Breast epithelium (tissue), 4 donors: ENCODE measurements around the gene SMIM28. TPM values are rescaled to one million over a fixed set of nuclear protein-coding genes. Genes with fewer than 3 reads are reported as not detected.

Experiments used
- DNase-seq, 2 donors: peaks; one replicate each; pipeline ENCODE4 v3.0.0-alpha.2; 2019; ENCODE audit warnings: low spot score in 2 of 2
- H3K27ac ChIP-seq, 2 donors: fragments of 200-600 bp; sonication (generic) in 1 of 2; one replicate each; pipeline ENCODE4 v1.5.1; 2016 to 2019; ENCODE audit warnings: mild to moderate bottlenecking in 1 of 2
- H3K27me3 ChIP-seq, 2 donors: fragments of 200-600 bp; sonication (generic) in 1 of 2; one replicate each; pipeline versions ENCODE4 v1.5.1 to v1.6.0; 2017 to 2019; ENCODE audit warnings: control low read depth in 1 of 2, mild to moderate bottlenecking in 1 of 2
- H3K36me3 ChIP-seq: fragments of 200-600 bp; one replicate; pipeline ENCODE4 v1.5.1; 2019
- H3K4me1 ChIP-seq, 2 donors: fragments of 200-600 bp; sonication (generic); one replicate each; pipeline ENCODE4 v1.5.1; 2016 to 2019; ENCODE audit warnings: control low read depth in 1 of 2
- H3K4me3 ChIP-seq, 3 donors: fragments of 200-600 bp; sonication (generic); 1 replicate in 2 of 3; 2 replicates in 1 of 3; pipeline ENCODE4 v1.5.1; 2016 to 2019; ENCODE audit warnings: mild to moderate bottlenecking in 3 of 3, moderate library complexity in 2 of 3
- H3K9me3 ChIP-seq, 2 donors: fragments of 200-600 bp; sonication (generic) in 1 of 2; one replicate each; pipeline ENCODE4 v1.5.1; 2016 to 2019; ENCODE audit warnings: control low read depth in 1 of 2
- CTCF ChIP-seq, 3 donors: fragments of 450-650 bp; IDR thresholded peaks; one replicate each; pipeline ENCODE4 v1.5.1; 2016 to 2017; ENCODE audit warnings: antibody characterized with exemption in 3 of 3, mild to moderate bottlenecking in 3 of 3, moderate library complexity in 3 of 3
- POLR2A ChIP-seq: fragments of 450-650 bp; IDR thresholded peaks from one replicate; pipeline ENCODE4 v1.6.1; 2016; ENCODE audit warnings: antibody characterized with exemption, mild to moderate bottlenecking, moderate library complexity
- POLR2AphosphoS5 ChIP-seq, 3 donors: sonication (generic); formaldehyde crosslinking; IDR thresholded peaks; one replicate each; pipeline ENCODE4 v1.6.1; 2017; ENCODE audit warnings: antibody characterized with exemption in 3 of 3
- intact Hi-C: fragments of 100-400 bp; cut with DNase I; formaldehyde crosslinking; loops from one replicate; pipeline ENCODE4 v1.15.1; 2023; ENCODE audit warnings: low total_unique reads
- total RNA-seq, 3 donors: library from RNA; depleted of rRNA; stranded (reverse); fragments of >200 nt; gene quantifications; one replicate each; pipeline ENCODE4 v1.1.0, GENCODE V29; 2016

SMIM28 gene
- total RNA-seq, 3 donors from 2014 or later, result not detected

- no peak for TF ChIP-seq POLR2A
- no peak for TF ChIP-seq CTCF (IDR thresholded peaks at IDR 0.05)
- H3K9me3 ChIP-seq, result no peaks in the 10 kb centered on the region
- H3K4me3 ChIP-seq, result no peak overlapping the region
- intact Hi-C loops, result no loop called here
- no peak overlapping the region for H3K27ac ChIP-seq
- no peak for DNase-seq
- no peaks in the 10 kb centered on the region for H3K36me3 ChIP-seq
- no peaks in the 10 kb centered on the region for H3K4me1 ChIP-seq
- H3K27me3 ChIP-seq, result no peaks in the 10 kb centered on the region
Measured at GRCh38 chr6:138393871-138394783, 16.4 kb downstream of the SMIM28 start.

- no peaks in the 10 kb centered on the region for H3K27me3 ChIP-seq
- no peaks in the 10 kb centered on the region for H3K9me3 ChIP-seq
- H3K27ac ChIP-seq, result no peak overlapping the region
- TF ChIP-seq POLR2A (no peak), POLR2AphosphoS5 (IDR thresholded peaks at IDR 0.05) (no peak), CTCF (IDR thresholded peaks at IDR 0.05) (no peak)
- no peaks in the 10 kb centered on the region for H3K4me1 ChIP-seq
- intact Hi-C loops, result no loop called here
- H3K4me3 ChIP-seq, result no peak overlapping the region
- no peaks in the 10 kb centered on the region for H3K36me3 ChIP-seq
- DNase-seq, result no peak
Measured at GRCh38 chr6:138396709-138397108, 19.0 kb downstream of the SMIM28 start.

GRCh38 chr6:138397128-138398122 lies 19.7 kb downstream of the SMIM28 start:
- H3K4me1 ChIP-seq, result no peaks in the 10 kb centered on the region
- no peak for DNase-seq
- intact Hi-C loops, result no loop called here
- no peak overlapping the region for H3K27ac ChIP-seq
- H3K9me3 ChIP-seq, result no peaks in the 10 kb centered on the region
- H3K36me3 ChIP-seq, result no peaks in the 10 kb centered on the region
- H3K27me3 ChIP-seq, result no peaks in the 10 kb centered on the region
- H3K4me3 ChIP-seq, result no peak overlapping the region
- TF ChIP-seq POLR2AphosphoS5 (IDR thresholded peaks at IDR 0.05), result no peak
- TF ChIP-seq CTCF (IDR thresholded peaks at IDR 0.05), result no peak
- TF ChIP-seq POLR2A, result no peak

GRCh38 chr6:138400326-138400725 lies 22.6 kb downstream of the SMIM28 start:
- H3K36me3 ChIP-seq, result no peaks in the 10 kb centered on the region
- intact Hi-C loops, result no loop called here
- H3K27ac ChIP-seq, result no peak overlapping the region
- no peak overlapping the region for H3K4me3 ChIP-seq
- no peaks in the 10 kb centered on the region for H3K27me3 ChIP-seq
- no peak for DNase-seq
- TF ChIP-seq POLR2A, result no peak
- no peak for TF ChIP-seq CTCF (IDR thresholded peaks at IDR 0.05)
- no peak for TF ChIP-seq POLR2AphosphoS5 (IDR thresholded peaks at IDR 0.05)
- no peaks in the 10 kb centered on the region for H3K4me1 ChIP-seq
- H3K9me3 ChIP-seq, result no peaks in the 10 kb centered on the region
